Activated CD8-positive, alpha-beta T cell treated with anti-CD3 and anti-CD28 coated beads for 36 hours (primary cell): ENCODE results near the gene ADD1. TPM values are rescaled to one million over a fixed set of nuclear protein-coding genes. Genes with fewer than 3 reads are reported as not detected.
A peak's percentile ranks its signal among the peaks of the same experiment; 100 is the strongest.

Source experiments
- ATAC-seq: fragments of 200-7000 bp; cut with Tn5 transposase; one replicate; pipeline ENCODE4 v1.10.0; 2021; ENCODE audit warnings: mild to moderate bottlenecking, moderate library complexity
- CTCF ChIA-PET: fragments of 350-600 bp; sonication (Branson Sonifier 250); formaldehyde crosslinking; loops from one replicate; lab custom pipeline; 2021; ENCODE audit warnings: antibody characterized with exemption; lab: Charles Lee
- POLR2A ChIA-PET: fragments of 350-600 bp; sonication (Branson Sonifier 250); formaldehyde crosslinking; loops from one replicate; lab custom pipeline; 2021; ENCODE audit warnings: antibody characterized with exemption; lab: Charles Lee
- DNase-seq: peaks from one replicate; pipeline ENCODE4 v3.0.0-alpha.2; 2020
- H3K27ac Mint-ChIP-seq: one replicate; pipeline ENCODE4 v1.8.0; 2021; ENCODE audit warnings: mild to moderate bottlenecking, mixed read lengths
- H3K27me3 Mint-ChIP-seq: one replicate; pipeline ENCODE4 v1.8.0; 2021; ENCODE audit warnings: mixed read lengths
- H3K36me3 Mint-ChIP-seq: one replicate; pipeline ENCODE4 v1.8.0; 2021; ENCODE audit warnings: low read depth, mixed read lengths
- H3K4me1 Mint-ChIP-seq: one replicate; pipeline ENCODE4 v1.8.0; 2021; ENCODE audit warnings: low read depth, mixed read lengths
- H3K4me3 Mint-ChIP-seq: one replicate; pipeline ENCODE4 v1.8.0; 2021; ENCODE audit warnings: mild to moderate bottlenecking, moderate library complexity, mixed read lengths
- H3K9me3 Mint-ChIP-seq: one replicate; pipeline ENCODE4 v1.8.0; 2021; ENCODE audit warnings: mixed read lengths
- intact Hi-C: fragments of 100-400 bp; cut with micrococcal nuclease; formaldehyde crosslinking; loops from one replicate; pipeline ENCODE4 v1.10.0; 2022
- total RNA-seq, 2 experiments: library from RNA; stranded (reverse); gene quantifications; one replicate each; pipeline ENCODE4 v1.2.3, GENCODE V29; 2021
- TF ChIP-seq, protein P1 (sequence below): fragments of 200-600 bp; IDR thresholded peaks from one replicate; pipeline ENCODE4 v1.8.0; 2022; ENCODE audit warnings: antibody characterized with exemption, mild to moderate bottlenecking

Gene ADD1
- total RNA-seq, 2 experiments from 2014 or later: 149 to 154 TPM

DNA sequence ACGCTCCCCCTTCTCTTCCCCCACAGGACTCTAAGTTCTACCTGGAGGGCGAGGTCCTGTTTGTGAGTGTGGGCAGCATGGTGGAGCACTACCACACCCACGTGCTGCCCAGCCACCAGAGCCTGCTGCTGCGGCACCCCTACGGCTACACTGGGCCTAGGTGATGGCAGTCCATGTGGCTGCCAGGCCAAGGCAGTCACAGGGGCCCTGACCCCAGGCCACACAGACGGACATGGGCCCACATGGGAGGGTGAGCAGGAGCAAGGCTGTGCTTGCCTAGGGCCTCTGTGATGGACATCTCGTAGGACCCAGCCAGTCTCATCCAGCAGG is 10.0 kb upstream of the ADD1 start:
- H3K36me3 Mint-ChIP-seq: peaks cover 19% of the 10 kb centered on the region
- CTCF ChIA-PET: interaction anchor here (1.4 kb wide), 1 partner anchor 71 kb away, joined by 4 read pairs; no protein-coding TSS in a partner anchor

DNA sequence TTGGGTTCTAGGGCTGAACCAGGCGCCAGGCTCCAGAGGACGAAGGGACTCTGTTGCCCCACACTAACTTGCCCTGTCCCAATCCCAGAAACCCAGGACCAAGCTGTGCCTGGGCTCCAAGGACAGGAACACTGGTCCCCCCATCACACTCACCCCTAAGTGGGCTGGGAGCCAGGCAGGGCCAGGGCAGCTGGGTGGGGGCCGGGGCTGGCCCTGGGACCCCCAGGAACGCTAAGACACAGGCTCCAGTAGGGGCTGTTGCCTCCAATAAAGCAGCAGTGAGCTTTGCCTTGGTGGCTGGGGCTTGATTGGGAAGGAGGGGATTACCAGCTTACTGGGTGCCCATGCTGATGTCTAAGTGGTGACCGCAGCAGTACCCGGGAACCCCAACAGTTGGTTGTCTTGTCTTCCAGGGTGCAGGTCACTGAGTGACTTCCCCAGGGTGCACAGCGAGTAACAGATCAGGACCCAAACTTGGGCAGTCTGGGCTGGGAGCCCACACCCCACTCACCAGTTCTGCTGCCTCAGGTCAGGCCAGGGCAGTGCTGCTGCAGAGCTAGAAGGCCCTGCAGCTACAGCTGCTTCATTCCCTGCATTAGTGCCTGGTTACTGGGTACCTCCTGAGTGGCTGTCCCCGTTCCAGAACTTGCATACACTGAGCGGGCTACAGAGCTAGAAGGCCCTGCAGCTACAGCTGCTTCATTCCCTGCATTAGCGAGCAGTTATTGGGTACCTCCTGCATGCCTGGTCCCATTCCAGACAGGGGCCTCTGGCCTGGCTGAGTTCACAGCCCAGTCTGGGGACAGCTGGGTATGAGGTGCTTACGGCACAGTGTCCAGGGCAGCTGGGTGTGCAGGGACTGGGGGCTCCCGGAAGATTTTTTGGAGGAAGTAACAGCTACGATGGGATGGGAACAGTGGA is 9.4 kb upstream of the ADD1 start:
- no peak overlapping the region for H3K4me3 Mint-ChIP-seq

More for the DNA sequence above, 10.0 kb upstream of the ADD1 start:
- H3K4me1 Mint-ChIP-seq: peaks cover 39% of the 10 kb centered on the region
- H3K9me3 Mint-ChIP-seq: no peaks in the 10 kb centered on the region
- no peak overlapping the region for H3K4me3 Mint-ChIP-seq
- intact Hi-C loops: no loop called here
- no peaks in the 10 kb centered on the region for H3K27me3 Mint-ChIP-seq
- ATAC-seq: no peak
- peak; percentile 0 for DNase-seq
- POLR2A ChIA-PET: interaction anchor here (0.9 to 1.6 kb wide), 4 partner anchors 9 to 29 kb away, joined by 3 to 10 read pairs (median 3); no protein-coding TSS in a partner anchor
- TF ChIP-seq, protein P1, sequence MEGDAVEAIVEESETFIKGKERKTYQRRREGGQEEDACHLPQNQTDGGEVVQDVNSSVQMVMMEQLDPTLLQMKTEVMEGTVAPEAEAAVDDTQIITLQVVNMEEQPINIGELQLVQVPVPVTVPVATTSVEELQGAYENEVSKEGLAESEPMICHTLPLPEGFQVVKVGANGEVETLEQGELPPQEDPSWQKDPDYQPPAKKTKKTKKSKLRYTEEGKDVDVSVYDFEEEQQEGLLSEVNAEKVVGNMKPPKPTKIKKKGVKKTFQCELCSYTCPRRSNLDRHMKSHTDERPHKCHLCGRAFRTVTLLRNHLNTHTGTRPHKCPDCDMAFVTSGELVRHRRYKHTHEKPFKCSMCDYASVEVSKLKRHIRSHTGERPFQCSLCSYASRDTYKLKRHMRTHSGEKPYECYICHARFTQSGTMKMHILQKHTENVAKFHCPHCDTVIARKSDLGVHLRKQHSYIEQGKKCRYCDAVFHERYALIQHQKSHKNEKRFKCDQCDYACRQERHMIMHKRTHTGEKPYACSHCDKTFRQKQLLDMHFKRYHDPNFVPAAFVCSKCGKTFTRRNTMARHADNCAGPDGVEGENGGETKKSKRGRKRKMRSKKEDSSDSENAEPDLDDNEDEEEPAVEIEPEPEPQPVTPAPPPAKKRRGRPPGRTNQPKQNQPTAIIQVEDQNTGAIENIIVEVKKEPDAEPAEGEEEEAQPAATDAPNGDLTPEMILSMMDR: no peak
- no peak overlapping the region for H3K27ac Mint-ChIP-seq

DNA sequence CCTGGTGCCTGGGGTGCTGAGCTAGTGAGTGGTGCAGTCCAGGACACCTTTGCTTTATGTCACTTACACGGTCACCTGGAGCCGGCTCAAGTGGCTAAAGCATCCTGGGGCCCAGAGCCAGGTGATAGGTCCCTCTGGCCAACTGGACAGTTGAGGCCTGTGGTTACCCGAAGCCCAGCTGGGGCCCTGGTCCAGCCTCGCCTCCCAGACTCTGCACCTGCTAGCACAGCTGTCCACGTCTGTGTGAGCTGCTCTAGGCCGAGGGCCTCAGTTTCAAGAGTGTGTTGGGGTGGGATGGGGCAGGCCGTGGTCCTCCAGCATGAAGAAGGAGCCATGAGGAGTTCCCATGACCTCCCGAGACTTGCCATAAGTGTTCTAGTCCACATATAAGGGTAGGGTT is 7.7 kb upstream of the ADD1 start:
- TF ChIP-seq, protein P1: no peak
- peaks cover 20% of the 10 kb centered on the region for H3K36me3 Mint-ChIP-seq
- CTCF ChIA-PET: no interaction called here
- peaks cover 3% of the 10 kb centered on the region for H3K9me3 Mint-ChIP-seq
- DNase-seq: no peak
- H3K4me3 Mint-ChIP-seq: no peak overlapping the region
- POLR2A ChIA-PET: interaction anchor here (0.7 to 2.6 kb wide), 4 partner anchors 9 to 23 kb away, joined by 3 to 10 read pairs (median 4); no protein-coding TSS in a partner anchor
- H3K27me3 Mint-ChIP-seq: no peaks in the 10 kb centered on the region
- intact Hi-C loops: no loop called here
- peaks cover 46% of the 10 kb centered on the region for H3K4me1 Mint-ChIP-seq
- ATAC-seq: no peak
- peak overlapping the region; percentile 97 for H3K27ac Mint-ChIP-seq

More for the DNA sequence above, 9.4 kb upstream of the ADD1 start:
- ChIA-PET CTCF (interaction anchor here (0.9 to 1.4 kb wide), 2 partner anchors 23 to 71 kb away, joined by 3 to 4 read pairs; no protein-coding TSS in a partner anchor), POLR2A (interaction anchor here (0.9 to 2.6 kb wide), 5 partner anchors 9 to 28 kb away, joined by 3 to 10 read pairs (median 3); no protein-coding TSS in a partner anchor)
- Mint-ChIP-seq H3K4me1 (peaks cover 44% of the 10 kb centered on the region), H3K27ac (peak overlapping the region; percentile 80), H3K36me3 (peaks cover 19% of the 10 kb centered on the region), H3K27me3 (no peaks in the 10 kb centered on the region), H3K9me3 (no peaks in the 10 kb centered on the region)
- ATAC-seq (no peak), DNase-seq (peak; percentile 2)
- TF ChIP-seq, protein P1: no peak
- intact Hi-C loops: no loop called here

DNA sequence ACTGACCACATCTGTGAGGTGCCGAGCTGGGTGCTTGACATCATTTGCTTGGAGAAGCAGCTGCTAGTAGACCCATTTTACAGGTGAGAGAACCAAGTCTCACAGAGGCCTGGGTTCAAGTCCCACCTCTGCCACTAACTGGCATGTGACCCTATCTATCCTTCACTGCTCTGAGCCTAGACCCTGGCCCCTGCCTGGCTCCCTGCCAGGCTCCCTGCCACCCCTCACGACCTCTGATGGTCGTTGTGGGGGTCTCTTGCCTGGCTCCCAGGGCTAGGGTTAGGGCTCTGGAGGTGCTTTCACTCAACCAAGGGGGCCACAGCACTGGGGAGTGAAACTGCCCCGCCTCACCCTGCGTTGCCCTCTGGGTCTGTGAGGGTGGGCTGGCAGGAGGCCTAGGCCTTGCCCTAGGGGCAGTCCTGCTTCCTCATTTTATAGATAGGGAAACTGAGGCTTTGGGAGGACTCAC is 7.2 kb upstream of the ADD1 start:
- DNase-seq (no peak), ATAC-seq (no peak)
- Mint-ChIP-seq H3K4me3 (no peak overlapping the region), H3K27me3 (no peaks in the 10 kb centered on the region), H3K9me3 (peaks cover 3% of the 10 kb centered on the region), H3K4me1 (peaks cover 46% of the 10 kb centered on the region), H3K36me3 (peaks cover 21% of the 10 kb centered on the region), H3K27ac (peak overlapping the region; percentile 97)
- TF ChIP-seq, protein P1: no peak
- intact Hi-C loops: no loop called here
- ChIA-PET CTCF (no interaction called here), POLR2A (interaction anchor here (1.0 to 2.6 kb wide), 4 partner anchors 9 to 100 kb away, joined by 4 to 10 read pairs (median 7); no protein-coding TSS in a partner anchor)
